HepG2 (cell line): ENCODE measurements around the gene TMED5.
"Not testable (repeated sequence)": the region's sequence is repeated elsewhere in the genome, so short reads cannot be mapped to it uniquely, and the experiment has no call there.

ENCODE experiments used
- CTCF ChIP-seq: sonication (generic); formaldehyde crosslinking; IDR thresholded peaks from 2 replicates; pipeline ENCODE4 v1.5.0; 2020; ENCODE audit warnings: mild to moderate bottlenecking, missing genetic modification reagents, moderate library complexity
- E2F1 ChIP-seq: sonication (generic); formaldehyde crosslinking; IDR thresholded peaks from 2 replicates; pipeline ENCODE4 v1.5.0; 2020; ENCODE audit warnings: missing genetic modification reagents
- TBP ChIP-seq: sonication (generic); formaldehyde crosslinking; IDR thresholded peaks from 2 replicates; pipeline ENCODE4 v1.5.0; 2020; ENCODE audit warnings: missing genetic modification reagents
- ZBTB43 ChIP-seq: sonication (generic); formaldehyde crosslinking; conservative IDR thresholded peaks from 2 replicates; pipeline ENCODE4 v1.4.0; 2020; ENCODE audit warnings: missing genetic modification reagents
- ZNF235 ChIP-seq: sonication (generic); formaldehyde crosslinking; IDR thresholded peaks from 2 replicates; pipeline ENCODE4 v1.8.1; 2023; ENCODE audit warnings: mild to moderate bottlenecking, missing genetic modification reagents, borderline replicate concordance
- ZNF451 ChIP-seq: sonication (generic); formaldehyde crosslinking; IDR thresholded peaks from 2 replicates; pipeline ENCODE4 v1.5.0; 2020; ENCODE audit warnings: mild to moderate bottlenecking, missing genetic modification reagents
- ZNF558 ChIP-seq: sonication (generic); formaldehyde crosslinking; IDR thresholded peaks from 2 replicates; pipeline ENCODE4 v1.9.0; 2022; ENCODE audit warnings: mild to moderate bottlenecking, missing genetic modification reagents, borderline replicate concordance
- TF ChIP-seq, protein P1 (sequence below), 2 experiments: IDR thresholded peaks; 2 replicates each; pipeline ENCODE4 v1.6.1; 2011 to 2012; ENCODE audit warnings: low read length in 2 of 2, borderline replicate concordance in 1 of 2, low read depth in 1 of 2, mild to moderate bottlenecking in 1 of 2, moderate library complexity in 1 of 2

GRCh38 chr1:93174638-93175037 lies 5.6 kb downstream of the TMED5 start:
- not testable (repeated sequence) for TF ChIP-seq ZBTB43; ZNF451 (CRISPR knock-in tag); E2F1 (CRISPR knock-in tag); TBP (CRISPR knock-in tag); CTCF (CRISPR knock-in tag); ZNF558 (CRISPR knock-in tag); ZNF235 (CRISPR knock-in tag)
- TF ChIP-seq, protein P1, sequence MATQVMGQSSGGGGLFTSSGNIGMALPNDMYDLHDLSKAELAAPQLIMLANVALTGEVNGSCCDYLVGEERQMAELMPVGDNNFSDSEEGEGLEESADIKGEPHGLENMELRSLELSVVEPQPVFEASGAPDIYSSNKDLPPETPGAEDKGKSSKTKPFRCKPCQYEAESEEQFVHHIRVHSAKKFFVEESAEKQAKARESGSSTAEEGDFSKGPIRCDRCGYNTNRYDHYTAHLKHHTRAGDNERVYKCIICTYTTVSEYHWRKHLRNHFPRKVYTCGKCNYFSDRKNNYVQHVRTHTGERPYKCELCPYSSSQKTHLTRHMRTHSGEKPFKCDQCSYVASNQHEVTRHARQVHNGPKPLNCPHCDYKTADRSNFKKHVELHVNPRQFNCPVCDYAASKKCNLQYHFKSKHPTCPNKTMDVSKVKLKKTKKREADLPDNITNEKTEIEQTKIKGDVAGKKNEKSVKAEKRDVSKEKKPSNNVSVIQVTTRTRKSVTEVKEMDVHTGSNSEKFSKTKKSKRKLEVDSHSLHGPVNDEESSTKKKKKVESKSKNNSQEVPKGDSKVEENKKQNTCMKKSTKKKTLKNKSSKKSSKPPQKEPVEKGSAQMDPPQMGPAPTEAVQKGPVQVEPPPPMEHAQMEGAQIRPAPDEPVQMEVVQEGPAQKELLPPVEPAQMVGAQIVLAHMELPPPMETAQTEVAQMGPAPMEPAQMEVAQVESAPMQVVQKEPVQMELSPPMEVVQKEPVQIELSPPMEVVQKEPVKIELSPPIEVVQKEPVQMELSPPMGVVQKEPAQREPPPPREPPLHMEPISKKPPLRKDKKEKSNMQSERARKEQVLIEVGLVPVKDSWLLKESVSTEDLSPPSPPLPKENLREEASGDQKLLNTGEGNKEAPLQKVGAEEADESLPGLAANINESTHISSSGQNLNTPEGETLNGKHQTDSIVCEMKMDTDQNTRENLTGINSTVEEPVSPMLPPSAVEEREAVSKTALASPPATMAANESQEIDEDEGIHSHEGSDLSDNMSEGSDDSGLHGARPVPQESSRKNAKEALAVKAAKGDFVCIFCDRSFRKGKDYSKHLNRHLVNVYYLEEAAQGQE (IDR thresholded peaks at IDR 0.05; ENCODE audit: borderline replicate concordance in 1 of 2, low read depth in 1 of 2, low read length in 2 of 2) = not testable (repeated sequence)
